T-helper 17 cell (primary cell): ENCODE results near the gene USP48. TPM values are rescaled to one million over a fixed set of nuclear protein-coding genes. Genes with fewer than 3 reads are reported as not detected.

ENCODE experiments used
- ATAC-seq: fragments of 150-1000 bp; cut with Tn5 transposase; 2 replicates; pipeline ENCODE4 v1.10.0; 2021; ENCODE audit warnings: mild to moderate bottlenecking, moderate library complexity
- DNase-seq, 3 donors: peaks; one replicate each; pipeline versions ENCODE4 v3.0.0 to v3.0.0-alpha.2; 2020 to 2021
- H3K9me3 ChIP-seq: one replicate; pipeline ENCODE4 v1.7.0; 2013; ENCODE audit warnings: low read length, mild to moderate bottlenecking; ENCODE audit not compliant: control insufficient read depth, poor library complexity, severe bottlenecking
- H3K27ac Mint-ChIP-seq: one replicate; pipeline ENCODE4 v1.8.0; 2022; ENCODE audit warnings: mild to moderate bottlenecking, moderate library complexity, mixed read lengths
- H3K27me3 Mint-ChIP-seq: one replicate; pipeline ENCODE4 v1.8.0; 2022; ENCODE audit warnings: mixed read lengths
- H3K36me3 Mint-ChIP-seq: one replicate; pipeline ENCODE4 v1.8.0; 2022; ENCODE audit warnings: low read depth, mixed read lengths
- H3K4me1 Mint-ChIP-seq: one replicate; pipeline ENCODE4 v1.8.0; 2022; ENCODE audit warnings: mild to moderate bottlenecking, mixed read lengths
- H3K4me3 Mint-ChIP-seq: one replicate; pipeline ENCODE4 v1.8.0; 2022; ENCODE audit warnings: mild to moderate bottlenecking, moderate library complexity, mixed read lengths
- total RNA-seq, 4 donors: library from RNA in 2 of 4; stranded (reverse) in 2 of 4; gene quantifications; one replicate each; pipeline ENCODE4 v1.2.3 and lab custom pipeline; 2022 to 2026

The USP48 gene
- total RNA-seq, 2 donors from 2014 or later: 84.3 to 93.3 TPM

DNA sequence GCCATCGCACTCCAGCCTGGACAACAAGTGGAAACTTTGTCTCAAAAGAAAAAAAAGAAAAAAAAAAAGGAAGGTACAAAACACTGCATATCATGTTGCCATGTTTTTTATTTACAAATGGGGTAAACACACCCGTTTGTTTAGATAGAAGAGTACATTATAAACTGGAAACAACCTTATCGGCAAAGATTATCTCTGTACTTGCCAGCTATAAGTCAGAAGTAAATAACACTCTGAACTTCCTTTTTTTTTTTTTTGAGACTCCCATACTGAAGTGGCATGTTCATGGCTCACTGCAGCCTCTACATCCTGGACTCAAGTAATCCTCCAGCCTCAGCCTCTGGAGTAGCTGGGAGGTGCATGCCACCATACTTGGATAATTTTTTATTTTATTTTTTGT, 21.9 kb downstream of the USP48 start:
- H3K27ac Mint-ChIP-seq: peak overlapping the region; percentile 24
- no peaks in the 10 kb centered on the region for H3K9me3 ChIP-seq
- ATAC-seq (no peak), DNase-seq (no peak)
- peak overlapping the region; percentile 31 for H3K4me3 Mint-ChIP-seq
- H3K36me3 Mint-ChIP-seq: no peaks in the 10 kb centered on the region
- no peaks in the 10 kb centered on the region for H3K27me3 Mint-ChIP-seq
- peaks cover 31% of the 10 kb centered on the region for H3K4me1 Mint-ChIP-seq

DNA sequence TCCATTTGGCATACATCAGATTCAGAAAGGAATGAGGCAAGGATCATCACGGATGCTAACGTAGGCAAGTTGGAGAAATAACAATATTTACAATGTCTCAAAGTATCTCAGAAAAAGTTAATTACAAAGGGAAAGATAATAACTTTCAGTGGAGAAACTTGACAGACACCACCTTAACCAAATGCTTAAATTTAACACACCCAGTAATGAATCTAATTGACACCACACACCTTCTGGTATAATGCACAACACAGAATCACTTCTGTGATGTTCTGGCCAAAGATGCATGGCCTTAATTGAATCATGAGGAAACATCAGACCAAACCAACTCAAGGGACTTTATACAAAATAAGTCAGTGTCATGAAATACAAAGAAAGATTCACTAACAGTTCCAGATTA, 23.1 kb downstream of the USP48 start:
- H3K4me1 Mint-ChIP-seq: peaks cover 25% of the 10 kb centered on the region

DNA sequence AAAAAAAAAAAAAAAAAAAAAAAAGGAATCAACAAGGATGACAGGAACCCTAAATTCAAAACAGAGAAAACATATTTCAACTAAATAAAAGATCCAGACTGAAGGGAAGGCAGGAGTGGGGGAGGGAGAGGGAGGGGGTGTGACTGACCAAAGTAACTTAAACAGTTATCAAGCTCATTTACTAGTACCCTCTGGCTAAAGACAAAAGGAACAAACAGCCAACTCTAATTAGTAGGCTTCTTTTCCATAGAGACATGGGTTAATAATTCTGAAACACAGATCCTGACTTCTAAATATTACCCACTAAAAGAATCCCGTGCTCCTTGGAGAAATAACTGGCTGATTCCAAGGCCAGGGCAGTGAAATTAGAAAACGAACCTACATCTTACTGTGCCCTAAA, 23.8 kb downstream of the USP48 start:
- Mint-ChIP-seq H3K36me3 (peaks cover 2% of the 10 kb centered on the region), H3K27me3 (no peaks in the 10 kb centered on the region), H3K27ac (no peak overlapping the region), H3K4me3 (no peak overlapping the region), H3K4me1 (peaks cover 25% of the 10 kb centered on the region)
- no peaks in the 10 kb centered on the region for H3K9me3 ChIP-seq
- DNase-seq (no peak), ATAC-seq (no peak)

More for the DNA sequence above, 23.1 kb downstream of the USP48 start:
- H3K9me3 ChIP-seq: no peaks in the 10 kb centered on the region
- ATAC-seq: no peak
- Mint-ChIP-seq H3K36me3 (peaks cover 2% of the 10 kb centered on the region), H3K27ac (no peak overlapping the region), H3K4me3 (no peak overlapping the region), H3K27me3 (no peaks in the 10 kb centered on the region)
- no peak for DNase-seq

DNA sequence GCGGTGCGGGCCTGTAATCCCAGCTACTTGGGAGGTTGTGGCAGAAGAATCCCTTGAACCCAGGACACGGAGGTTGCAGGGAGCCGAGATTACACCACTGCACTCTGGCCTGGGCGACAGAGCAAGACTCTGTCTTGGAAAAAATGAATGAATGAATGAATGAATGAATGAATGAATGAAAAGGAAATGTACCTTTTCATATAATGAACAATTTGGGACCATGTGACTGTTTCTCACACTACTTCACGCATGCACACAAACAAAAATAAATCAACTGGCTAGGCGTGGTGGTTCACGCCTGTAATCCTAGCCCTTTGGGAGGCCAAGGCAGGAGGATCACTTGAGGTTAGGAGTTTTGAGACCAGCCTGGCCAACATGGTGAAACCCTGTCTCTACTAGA, 24.3 kb downstream of the USP48 start:
- no peak for ATAC-seq
- Mint-ChIP-seq H3K36me3 (peaks cover 2% of the 10 kb centered on the region), H3K27ac (peak overlapping the region; percentile 1)

DNA sequence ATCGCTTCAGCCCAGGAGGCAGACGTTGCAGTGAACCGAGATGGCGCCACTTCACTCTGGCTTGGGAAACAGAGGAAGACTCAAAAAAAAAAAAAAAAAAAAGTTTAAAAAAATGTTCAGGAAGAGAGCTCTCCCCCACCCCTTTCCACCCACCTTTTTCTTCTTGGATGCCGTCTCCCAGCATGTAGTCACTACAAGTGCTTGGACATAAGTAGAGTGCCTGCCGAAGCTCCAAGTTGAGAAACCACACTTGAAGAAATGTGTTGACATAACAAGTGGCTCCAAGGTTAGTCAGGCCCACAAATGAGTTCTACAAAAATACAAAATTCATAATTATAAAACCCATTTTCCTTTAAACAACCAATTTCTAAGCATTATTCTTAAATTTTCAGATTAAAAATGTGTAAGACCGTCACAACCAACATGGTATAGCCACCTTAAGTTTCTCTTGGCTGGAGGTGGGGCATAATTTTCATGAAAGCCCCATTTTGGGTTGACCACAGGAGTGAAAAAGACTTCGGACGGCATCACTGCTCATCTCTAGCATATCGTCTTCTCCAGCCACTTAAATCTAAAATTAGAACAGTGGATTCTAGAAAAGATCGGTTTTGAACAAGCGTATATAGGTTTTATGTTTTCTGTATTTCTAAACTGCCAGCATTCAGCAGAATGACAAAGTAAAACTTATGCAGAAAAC, 26.4 kb downstream of the USP48 start:
- DNase-seq: no peak
- no peaks in the 10 kb centered on the region for H3K27me3 Mint-ChIP-seq
- H3K9me3 ChIP-seq: no peaks in the 10 kb centered on the region
- no peak for ATAC-seq
- peaks cover 14% of the 10 kb centered on the region for H3K4me1 Mint-ChIP-seq
- H3K4me3 Mint-ChIP-seq: no peak overlapping the region
- H3K27ac Mint-ChIP-seq: no peak overlapping the region
- H3K36me3 Mint-ChIP-seq: peaks cover 2% of the 10 kb centered on the region

More for the DNA sequence above, 24.3 kb downstream of the USP48 start:
- no peaks in the 10 kb centered on the region for H3K9me3 ChIP-seq
- no peak overlapping the region for H3K4me3 Mint-ChIP-seq
- H3K4me1 Mint-ChIP-seq: peaks cover 23% of the 10 kb centered on the region
- DNase-seq: no peak
- H3K27me3 Mint-ChIP-seq: no peaks in the 10 kb centered on the region

DNA sequence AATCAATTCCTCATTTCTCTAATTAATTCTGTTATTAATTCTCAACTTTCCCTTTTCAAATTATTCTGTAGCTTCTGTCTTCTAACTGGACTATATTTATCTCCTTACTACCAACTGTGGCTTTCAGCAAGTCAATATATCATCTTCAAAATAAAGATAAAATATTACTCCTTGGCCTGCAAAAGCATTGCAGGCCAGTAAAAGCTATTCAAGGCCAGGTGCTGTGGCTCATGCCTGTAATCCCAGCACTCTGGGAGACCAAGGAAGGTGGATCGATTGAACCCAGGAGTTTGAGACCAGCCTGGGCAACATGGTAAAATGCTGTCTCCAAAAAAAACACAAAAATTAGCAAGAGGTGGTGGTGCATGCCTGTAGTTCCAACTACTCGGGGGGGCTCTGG, 27.9 kb downstream of the USP48 start:
- peak overlapping the region; percentile 41 for H3K27ac Mint-ChIP-seq
- H3K4me1 Mint-ChIP-seq: peaks cover 17% of the 10 kb centered on the region
- DNase-seq (no peak), ATAC-seq (no peak)
- no peaks in the 10 kb centered on the region for H3K9me3 ChIP-seq
- H3K27me3 Mint-ChIP-seq: no peaks in the 10 kb centered on the region
- peaks cover 5% of the 10 kb centered on the region for H3K36me3 Mint-ChIP-seq
- no peak overlapping the region for H3K4me3 Mint-ChIP-seq

DNA sequence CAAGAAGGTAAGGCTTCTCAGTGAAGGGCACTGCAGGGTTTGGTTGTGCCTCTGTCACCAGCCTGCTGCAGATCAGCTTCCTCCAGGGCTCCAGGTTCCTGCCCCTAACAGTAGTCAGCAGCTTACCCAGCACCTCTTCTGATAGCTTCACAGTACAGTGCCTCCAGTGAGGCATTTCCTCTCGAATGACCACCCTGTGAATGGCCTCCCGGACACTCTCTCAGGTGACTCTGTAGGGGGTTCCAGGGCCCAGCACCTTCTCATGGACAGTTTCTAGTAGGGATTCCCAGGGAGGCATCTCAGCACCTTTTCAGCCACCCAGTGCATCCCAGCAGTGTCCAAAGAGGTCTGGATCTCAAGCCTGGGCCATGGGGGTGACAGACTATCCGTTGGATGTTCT, 28.4 kb downstream of the USP48 start:
- H3K36me3 Mint-ChIP-seq: peaks cover 10% of the 10 kb centered on the region
- no peak for ATAC-seq
- H3K27me3 Mint-ChIP-seq: no peaks in the 10 kb centered on the region

DNA sequence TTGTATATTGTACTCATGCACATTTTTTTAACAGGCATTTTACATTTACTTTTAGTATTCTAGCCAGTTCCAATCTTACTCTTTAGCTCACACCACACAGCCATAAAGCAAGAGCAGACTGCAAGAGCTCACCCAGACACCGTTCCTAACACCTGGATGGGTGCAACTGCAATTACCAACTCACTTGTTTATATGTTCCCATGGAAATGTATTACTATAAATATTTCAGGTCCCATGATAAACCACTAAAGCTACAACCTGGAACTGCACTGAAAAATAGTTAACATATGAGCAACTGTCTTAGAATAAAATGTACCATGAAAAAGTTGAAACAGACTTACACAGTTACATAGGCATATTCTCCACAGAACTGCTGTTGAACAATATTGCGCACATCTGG, 30.8 kb downstream of the USP48 start:
- no peaks in the 10 kb centered on the region for H3K27me3 Mint-ChIP-seq
- no peak overlapping the region for H3K27ac Mint-ChIP-seq
- H3K9me3 ChIP-seq: no peaks in the 10 kb centered on the region
- DNase-seq (no peak), ATAC-seq (no peak)
- H3K4me3 Mint-ChIP-seq: no peak overlapping the region
- H3K4me1 Mint-ChIP-seq: peaks cover 9% of the 10 kb centered on the region
- peaks cover 12% of the 10 kb centered on the region for H3K36me3 Mint-ChIP-seq

More for the DNA sequence above, 28.4 kb downstream of the USP48 start:
- Mint-ChIP-seq H3K27ac (peak overlapping the region; percentile 41), H3K4me3 (peak overlapping the region; percentile 31), H3K4me1 (peaks cover 16% of the 10 kb centered on the region)
- no peaks in the 10 kb centered on the region for H3K9me3 ChIP-seq
- no peak for DNase-seq

DNA sequence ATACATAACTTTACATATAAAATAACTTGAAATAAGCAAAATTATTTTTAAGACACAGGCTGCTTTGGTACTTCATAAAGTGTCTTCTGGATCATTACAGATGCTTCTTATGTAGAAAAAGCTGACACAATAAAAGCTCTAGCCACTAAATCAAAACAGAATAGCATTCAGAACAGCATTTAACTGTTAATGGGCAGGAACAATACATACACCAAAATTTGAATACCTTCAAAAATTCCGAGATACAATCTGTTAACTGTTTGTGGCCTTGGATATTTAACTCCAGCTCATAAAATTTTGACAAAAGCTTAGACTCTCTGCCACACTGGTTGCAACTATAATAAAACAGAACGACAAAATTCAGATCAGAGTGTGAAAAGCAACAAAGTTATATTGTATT, 31.7 kb downstream of the USP48 start:
- no peaks in the 10 kb centered on the region for H3K9me3 ChIP-seq
- peaks cover 9% of the 10 kb centered on the region for H3K4me1 Mint-ChIP-seq
- peaks cover 12% of the 10 kb centered on the region for H3K36me3 Mint-ChIP-seq
- DNase-seq: no peak
- no peak overlapping the region for H3K4me3 Mint-ChIP-seq
- H3K27me3 Mint-ChIP-seq: no peaks in the 10 kb centered on the region
- ATAC-seq: no peak
- H3K27ac Mint-ChIP-seq: no peak overlapping the region

DNA sequence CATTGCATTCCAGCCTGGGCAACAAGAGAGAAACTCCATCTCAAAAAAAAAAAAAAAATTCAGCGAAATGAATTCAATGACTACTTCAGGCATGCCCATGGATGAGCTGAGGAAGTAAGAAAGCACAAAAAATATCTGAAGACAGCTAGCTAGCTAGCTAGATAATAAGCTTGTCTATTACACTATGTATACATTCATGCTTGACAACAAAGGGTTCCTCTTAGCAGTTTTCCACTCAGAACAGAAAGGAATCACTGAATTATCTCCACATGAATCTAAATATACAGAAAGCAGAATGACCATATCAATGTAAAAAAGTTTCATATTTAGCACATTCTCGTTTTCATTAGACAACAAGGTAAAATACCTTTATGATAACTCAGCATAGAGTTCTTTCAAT, 32.1 kb downstream of the USP48 start:
- DNase-seq: no peak
- H3K27me3 Mint-ChIP-seq: no peaks in the 10 kb centered on the region
- H3K36me3 Mint-ChIP-seq: peaks cover 12% of the 10 kb centered on the region

DNA sequence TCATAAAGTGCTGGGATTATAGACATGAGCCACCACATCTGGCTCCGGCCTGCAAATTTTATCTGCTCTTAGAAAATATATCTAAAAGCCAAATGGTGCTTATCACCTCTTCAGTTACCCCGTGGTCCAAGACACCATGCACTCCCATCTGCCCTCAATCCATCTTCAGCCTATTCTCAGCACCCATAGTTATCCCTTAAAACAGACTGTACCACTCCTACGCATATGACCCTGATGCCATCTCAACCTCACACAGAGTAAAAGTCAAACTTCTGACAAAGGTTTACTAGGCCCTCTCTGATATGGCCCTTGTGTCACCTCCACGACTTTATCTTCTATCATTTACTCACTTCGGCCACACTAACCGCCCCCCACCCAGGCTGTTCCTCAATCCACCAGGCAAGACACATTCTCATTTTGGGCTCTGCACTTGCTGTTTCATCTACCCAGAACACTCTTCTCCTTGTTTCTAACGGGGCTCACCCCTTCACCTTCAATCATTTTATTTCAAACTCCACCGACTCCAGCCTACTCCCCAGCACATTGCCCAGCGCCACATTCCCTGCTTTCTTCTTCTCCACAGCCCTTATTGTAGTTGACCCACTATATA, 33.0 kb downstream of the USP48 start:
- no peaks in the 10 kb centered on the region for H3K9me3 ChIP-seq
- peaks cover 9% of the 10 kb centered on the region for H3K4me1 Mint-ChIP-seq
- no peak overlapping the region for H3K27ac Mint-ChIP-seq
- ATAC-seq: no peak
- peaks cover 12% of the 10 kb centered on the region for H3K36me3 Mint-ChIP-seq
- no peaks in the 10 kb centered on the region for H3K27me3 Mint-ChIP-seq
- no peak overlapping the region for H3K4me3 Mint-ChIP-seq
- DNase-seq: no peak

More for the DNA sequence above, 32.1 kb downstream of the USP48 start:
- no peak for ATAC-seq
- no peak overlapping the region for H3K4me3 Mint-ChIP-seq
- H3K9me3 ChIP-seq: no peaks in the 10 kb centered on the region
- peaks cover 9% of the 10 kb centered on the region for H3K4me1 Mint-ChIP-seq
- H3K27ac Mint-ChIP-seq: no peak overlapping the region

DNA sequence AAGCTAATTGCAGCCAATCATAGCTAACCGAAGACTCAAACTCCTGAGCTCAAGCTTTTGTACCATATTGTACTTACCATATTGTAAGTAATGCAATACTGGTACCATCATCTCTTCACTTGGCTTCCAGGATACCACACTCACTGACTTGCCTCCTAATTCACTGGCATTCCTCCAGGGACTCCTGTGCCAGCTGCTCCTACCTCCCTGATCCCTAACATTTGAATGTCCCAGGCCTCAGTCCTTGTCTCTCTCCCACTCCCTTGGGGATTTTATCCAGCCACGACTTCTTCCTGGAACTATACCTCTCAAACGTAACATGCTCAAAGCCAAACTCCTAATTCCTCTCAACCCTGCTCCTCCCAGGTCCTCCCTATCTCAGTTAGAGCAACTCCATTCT, 33.8 kb downstream of the USP48 start:
- H3K27me3 Mint-ChIP-seq: no peaks in the 10 kb centered on the region
- no peak for DNase-seq
- peaks cover 11% of the 10 kb centered on the region for H3K36me3 Mint-ChIP-seq
- H3K9me3 ChIP-seq: no peaks in the 10 kb centered on the region
- no peak for ATAC-seq
- no peak overlapping the region for H3K27ac Mint-ChIP-seq
- no peak overlapping the region for H3K4me3 Mint-ChIP-seq
- peaks cover 9% of the 10 kb centered on the region for H3K4me1 Mint-ChIP-seq

DNA sequence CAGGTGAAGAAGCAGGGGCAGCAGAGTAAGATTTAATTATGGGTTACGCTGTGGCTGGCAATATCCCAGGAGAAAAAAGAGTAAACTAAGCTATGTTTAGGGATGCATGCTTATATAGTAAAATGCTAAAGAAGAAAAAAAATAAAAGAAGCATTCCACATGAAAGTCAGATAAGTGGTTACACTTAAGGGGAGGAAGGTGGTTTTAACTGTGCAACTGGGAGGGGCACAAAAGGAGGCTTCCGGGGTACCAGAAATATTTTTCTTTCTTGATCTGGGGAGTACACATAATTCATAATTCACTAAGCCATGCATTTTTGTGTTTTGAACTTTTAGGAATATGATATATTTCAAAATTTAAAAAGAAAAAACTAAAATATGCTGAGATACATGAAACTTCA, 39.5 kb downstream of the USP48 start:
- H3K9me3 ChIP-seq: no peaks in the 10 kb centered on the region
- Mint-ChIP-seq H3K4me3 (no peak overlapping the region), H3K36me3 (peaks cover 5% of the 10 kb centered on the region), H3K27me3 (no peaks in the 10 kb centered on the region), H3K27ac (peak overlapping the region; percentile 69), H3K4me1 (peaks cover 7% of the 10 kb centered on the region)
- DNase-seq: no peak
- no peak for ATAC-seq

DNA sequence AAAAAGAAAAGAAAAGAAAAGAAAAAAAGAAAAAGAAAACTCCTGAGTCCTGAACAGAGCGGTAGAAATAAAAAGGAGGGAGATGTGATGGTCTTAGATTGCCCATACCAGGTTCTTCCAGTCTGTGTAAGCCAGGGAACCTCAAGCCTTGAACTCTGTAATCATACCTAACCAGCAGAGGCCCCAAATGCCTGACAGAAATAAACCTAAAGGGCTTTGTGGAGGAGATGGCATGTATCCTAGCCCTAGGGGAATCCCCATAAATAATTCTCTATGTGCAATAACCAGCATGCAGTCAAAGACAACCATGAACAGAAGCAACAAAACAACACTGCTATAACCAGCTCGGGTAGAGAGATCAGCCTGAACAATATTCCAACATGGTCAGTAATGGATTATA, 40.4 kb downstream of the USP48 start:
- ATAC-seq: peak; percentile 23
- Mint-ChIP-seq H3K27me3 (no peaks in the 10 kb centered on the region), H3K4me1 (peaks cover 7% of the 10 kb centered on the region), H3K27ac (no peak overlapping the region), H3K4me3 (no peak overlapping the region), H3K36me3 (peaks cover 5% of the 10 kb centered on the region)
- H3K9me3 ChIP-seq: no peaks in the 10 kb centered on the region
- DNase-seq: no peak
